HG03097 (cell line): ENCODE data around the gene ADAMTS5.

Source experiments
- ATAC-seq: cut with Tn5 transposase; IDR thresholded peaks from one replicate; pipeline ENCODE4 v1.9.1; 2021; ENCODE audit not compliant: unreplicated experiment, low FRiP score

The ADAMTS5 gene

GRCh38 chr21:26892151-26892550 is 74.7 kb downstream of the ADAMTS5 start:
- ATAC-seq: no peak

GRCh38 chr21:26888931-26889330 is 78.0 kb downstream of the ADAMTS5 start:
- no peak for ATAC-seq

- ATAC-seq: no peak
Measured at GRCh38 chr21:26888256-26888655, 78.6 kb downstream of the ADAMTS5 start.

GRCh38 chr21:26887251-26887650 is 79.6 kb downstream of the ADAMTS5 start:
- no peak for ATAC-seq

GRCh38 chr21:26884436-26884835 is 82.5 kb downstream of the ADAMTS5 start:
- ATAC-seq: no peak

- ATAC-seq: no peak
Measured at GRCh38 chr21:26883768-26884167, 83.1 kb downstream of the ADAMTS5 start.

GRCh38 chr21:26881504-26882228 is 85.2 kb downstream of the ADAMTS5 start:
- ATAC-seq: no peak

GRCh38 chr21:26877018-26877417 is 89.9 kb downstream of the ADAMTS5 start:
- ATAC-seq: no peak

- no peak for ATAC-seq
Measured at GRCh38 chr21:26874347-26874746, 92.5 kb downstream of the ADAMTS5 start.
